ENCODE data around the gene C1orf159.

GRCh38 chr1:1161683-1162079 is 45.8 kb upstream of the C1orf159 start:
- TF ChIP-seq, protein P1, sequence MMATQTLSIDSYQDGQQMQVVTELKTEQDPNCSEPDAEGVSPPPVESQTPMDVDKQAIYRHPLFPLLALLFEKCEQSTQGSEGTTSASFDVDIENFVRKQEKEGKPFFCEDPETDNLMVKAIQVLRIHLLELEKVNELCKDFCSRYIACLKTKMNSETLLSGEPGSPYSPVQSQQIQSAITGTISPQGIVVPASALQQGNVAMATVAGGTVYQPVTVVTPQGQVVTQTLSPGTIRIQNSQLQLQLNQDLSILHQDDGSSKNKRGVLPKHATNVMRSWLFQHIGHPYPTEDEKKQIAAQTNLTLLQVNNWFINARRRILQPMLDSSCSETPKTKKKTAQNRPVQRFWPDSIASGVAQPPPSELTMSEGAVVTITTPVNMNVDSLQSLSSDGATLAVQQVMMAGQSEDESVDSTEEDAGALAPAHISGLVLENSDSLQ (IDR thresholded peaks at IDR 0.05) = no peak
- TF ChIP-seq BHLHE40 (IDR thresholded peaks at IDR 0.05; ENCODE audit: borderline replicate concordance) (no peak), L3MBTL2 (conservative IDR thresholded peaks at IDR 0.05) (no peak), FOXM1 (IDR thresholded peaks at IDR 0.05; ENCODE audit: borderline replicate concordance) (no peak), SUZ12 (IDR thresholded peaks at IDR 0.05) (no peak), SP1 (IDR thresholded peaks at IDR 0.05) (no peak), ELF4 (IDR thresholded peaks at IDR 0.05) (no peak), ZNF384 (IDR thresholded peaks at IDR 0.05) (no peak), LEF1 (IDR thresholded peaks at IDR 0.05; ENCODE audit: borderline replicate concordance) (no peak), NFRKB (IDR thresholded peaks at IDR 0.05) (no peak), TARDBP (IDR thresholded peaks at IDR 0.05) (no peak), FOXA1 (IDR thresholded peaks at IDR 0.05) (no peak)

Data from HEK293T (cell line).